Bronchial epithelial cell (primary cell): ENCODE results near the gene GYPC. TPM values are rescaled to one million over a fixed set of nuclear protein-coding genes. Genes with fewer than 3 reads are reported as not detected.
"Not testable (repeated sequence)": the region's sequence is repeated elsewhere in the genome, so short reads cannot be mapped to it uniquely, and the experiment has no call there.

Source experiments
- DNase-seq: peaks from one replicate; pipeline ENCODE4 v3.0.0-alpha.2; 2010; ENCODE audit warnings: low read depth
- FAIRE-seq: peaks from 2 replicates; lab custom pipeline; 2011; peaks lifted over from hg19 to GRCh38; lab: Jason Lieb, UNC
- H3K27me3 ChIP-seq: 2 replicates; pipeline ENCODE4 v1.5.1; 2011; ENCODE audit warnings: low read length; ENCODE audit not compliant: control insufficient read depth, insufficient read depth
- H3K36me3 ChIP-seq: 2 replicates; pipeline ENCODE4 v1.5.1; 2011; ENCODE audit warnings: low read length; ENCODE audit not compliant: control insufficient read depth, insufficient read depth
- H3K4me3 ChIP-seq: 2 replicates; pipeline ENCODE4 v1.5.1; 2011; ENCODE audit warnings: mild to moderate bottlenecking, low read depth, low read length, control low read depth
- CTCF ChIP-seq: IDR thresholded peaks from 2 replicates; pipeline ENCODE4 v1.5.1; 2011; ENCODE audit warnings: mild to moderate bottlenecking, moderate library complexity, low read length, control low read depth, inconsistent platforms; ENCODE audit not compliant: insufficient read depth, severe bottlenecking
- total RNA-seq: library from RNA; depleted of rRNA; stranded (reverse); fragments of >200 nt; gene quantifications from 2 replicates; pipeline ENCODE4 v1.2.1, GENCODE V29; 2014

GYPC gene
- total RNA-seq, 1 donor from 2014 or later = 0.53 TPM

DNA sequence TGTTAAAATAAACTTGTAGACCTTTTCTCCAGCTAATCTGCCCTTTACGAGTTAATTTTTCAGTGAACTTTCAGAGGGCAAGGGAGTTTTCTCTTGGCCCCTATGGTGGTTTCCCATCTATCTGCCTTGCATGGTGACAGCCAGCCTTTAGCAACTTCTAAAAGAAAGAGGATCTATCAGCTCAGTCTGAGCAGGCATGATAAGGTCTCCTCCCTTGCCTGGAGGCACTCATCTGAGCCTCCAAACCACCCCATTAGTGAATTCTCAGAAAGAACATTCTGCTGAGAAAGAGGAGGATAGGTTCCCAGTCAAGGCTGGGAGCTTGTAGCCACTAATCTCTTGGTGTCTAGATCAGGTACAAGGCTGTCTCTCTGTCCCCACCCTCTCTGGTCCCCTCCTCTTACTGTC lies 10.7 kb upstream of the GYPC start:
- no peak overlapping the region for H3K4me3 ChIP-seq
- FAIRE-seq (no peak), DNase-seq (no peak)
- no peak for TF ChIP-seq CTCF
- H3K27me3 ChIP-seq = no peaks in the 10 kb centered on the region
- H3K36me3 ChIP-seq = no peaks in the 10 kb centered on the region

- Histone ChIP-seq H3K4me3 (no peak overlapping the region), H3K27me3 (no peaks in the 10 kb centered on the region), H3K36me3 (no peaks in the 10 kb centered on the region)
- no peak for DNase-seq
- no peak for TF ChIP-seq CTCF
- FAIRE-seq = no peak
These were observed 9.9 kb upstream of the GYPC start for GRCh38 chr2:126646026-126646425.

DNA sequence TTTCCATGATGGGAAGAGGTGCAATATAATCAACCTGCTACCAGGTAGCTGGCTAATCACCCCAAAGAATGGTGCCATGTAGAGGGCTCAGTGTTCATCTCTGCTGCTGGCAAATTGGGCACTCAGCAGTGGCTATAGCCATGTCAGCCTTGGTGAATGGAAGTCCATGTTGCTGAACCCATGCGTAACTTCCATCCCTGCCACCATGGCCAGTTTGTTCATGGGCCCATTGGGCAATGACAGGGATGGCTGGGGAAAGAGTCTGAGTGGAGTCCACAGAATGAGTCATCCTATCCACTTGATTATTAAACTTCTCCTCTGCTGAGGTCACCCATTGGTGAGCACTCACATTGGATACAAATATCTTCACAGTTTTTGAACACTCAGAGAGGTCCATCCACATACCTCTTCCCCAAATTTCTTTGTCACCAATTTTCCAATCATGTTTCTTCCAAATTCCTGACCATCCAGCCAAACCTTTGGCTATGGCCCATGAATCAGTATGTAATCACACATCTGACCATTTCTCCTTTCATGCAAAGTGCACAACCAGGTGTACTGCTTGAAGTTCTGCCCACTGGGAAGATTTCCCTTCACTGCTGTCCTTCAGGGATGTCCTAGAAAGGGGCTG lies 8.1 kb upstream of the GYPC start:
- H3K4me3 ChIP-seq, H3K27me3 ChIP-seq, DNase-seq, H3K36me3 ChIP-seq, FAIRE-seq: not testable (repeated sequence)

DNA sequence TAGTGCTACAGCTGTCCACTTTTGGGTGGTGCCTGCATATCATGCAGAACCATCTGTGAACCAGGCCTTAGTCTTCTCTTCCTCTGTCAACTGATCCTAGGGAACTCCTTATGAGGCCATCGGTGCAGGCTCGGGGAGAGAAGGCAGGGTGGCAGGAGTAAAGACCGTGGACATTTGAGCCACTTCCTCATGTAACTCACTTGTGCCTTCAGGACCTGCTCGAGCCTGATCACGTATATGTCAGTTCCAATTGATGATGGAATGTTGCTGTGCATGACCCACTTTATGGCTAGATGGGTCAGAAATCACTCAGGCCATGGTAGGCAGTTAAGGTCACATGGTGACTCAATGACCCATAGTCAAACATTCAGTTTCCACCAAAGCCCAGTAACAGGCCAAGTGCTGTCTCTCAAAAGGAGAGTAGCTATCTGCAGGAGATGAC lies 7.6 kb upstream of the GYPC start:
- not testable (repeated sequence) for FAIRE-seq, H3K27me3 ChIP-seq, DNase-seq, H3K4me3 ChIP-seq, H3K36me3 ChIP-seq

GRCh38 chr2:126649101-126649500 lies 6.9 kb upstream of the GYPC start:
- no peaks in the 10 kb centered on the region for H3K36me3 ChIP-seq
- no peaks in the 10 kb centered on the region for H3K27me3 ChIP-seq
- H3K4me3 ChIP-seq = no peak overlapping the region
- DNase-seq (no peak), FAIRE-seq (no peak)
- TF ChIP-seq CTCF = no peak

GRCh38 chr2:126650994-126651393 lies 5.0 kb upstream of the GYPC start:
- Histone ChIP-seq H3K36me3 (no peaks in the 10 kb centered on the region), H3K27me3 (no peaks in the 10 kb centered on the region), H3K4me3 (no peak overlapping the region)
- DNase-seq (no peak), FAIRE-seq (no peak)
- TF ChIP-seq CTCF = no peak

DNA sequence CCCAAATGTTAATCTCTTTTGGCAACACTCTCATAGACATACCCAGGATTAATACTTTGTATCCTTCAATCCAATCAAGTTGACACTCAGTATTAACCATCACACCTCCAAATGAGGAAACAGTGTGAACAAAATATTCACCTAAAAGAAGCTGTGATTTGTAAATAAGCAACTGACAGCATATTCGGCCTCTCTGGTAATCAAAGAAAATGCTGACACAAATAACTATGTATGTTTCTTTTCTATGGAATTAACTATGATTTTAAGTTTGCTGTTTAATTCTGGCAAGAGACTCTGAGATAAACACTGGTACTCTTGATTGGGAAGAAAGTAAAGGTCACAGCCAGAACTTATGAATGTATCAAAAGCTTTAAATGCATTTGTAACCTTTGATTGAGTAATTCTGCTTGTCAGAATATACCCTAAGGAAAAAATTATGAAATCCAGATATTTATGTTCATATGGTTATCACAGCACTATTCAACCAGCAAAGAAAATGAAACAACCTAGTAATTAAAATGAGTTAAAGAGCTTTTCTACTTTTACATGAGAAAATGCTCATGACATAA lies 3.6 kb upstream of the GYPC start:
- Histone ChIP-seq H3K4me3 (no peak overlapping the region), H3K36me3 (no peaks in the 10 kb centered on the region), H3K27me3 (no peaks in the 10 kb centered on the region)
- DNase-seq = no peak
- no peak for TF ChIP-seq CTCF
- FAIRE-seq = no peak
